Activated naive CD4-positive, alpha-beta T cell treated with anti-CD3 and anti-CD28 coated beads for 36 hours (primary cell): ENCODE data around the gene TTYH3. TPM values are rescaled to one million over a fixed set of nuclear protein-coding genes. Genes with fewer than 3 reads are reported as not detected.
A peak's percentile ranks its signal among the peaks of the same experiment; 100 is the strongest.

Experiments
- CTCF ChIA-PET: fragments of 350-600 bp; sonication (Branson Sonifier 250); formaldehyde crosslinking; loops from one replicate; lab custom pipeline; 2021; ENCODE audit warnings: antibody characterized with exemption; lab: Charles Lee
- DNase-seq: peaks from one replicate; pipeline ENCODE4 v3.0.0-alpha.2; 2020
- H3K27ac Mint-ChIP-seq: one replicate; pipeline ENCODE4 v1.8.0; 2021; ENCODE audit warnings: mild to moderate bottlenecking, mixed read lengths
- H3K27me3 Mint-ChIP-seq: one replicate; pipeline ENCODE4 v1.8.0; 2021; ENCODE audit warnings: low read depth, mixed read lengths
- H3K36me3 Mint-ChIP-seq: one replicate; pipeline ENCODE4 v1.8.0; 2021; ENCODE audit warnings: low read depth, mixed read lengths
- H3K4me1 Mint-ChIP-seq: one replicate; pipeline ENCODE4 v1.8.0; 2021; ENCODE audit warnings: low read depth, mixed read lengths
- H3K4me3 Mint-ChIP-seq: one replicate; pipeline ENCODE4 v1.8.0; 2021; ENCODE audit warnings: mild to moderate bottlenecking, moderate library complexity, mixed read lengths
- H3K9me3 Mint-ChIP-seq: one replicate; pipeline ENCODE4 v1.8.0; 2021; ENCODE audit warnings: mixed read lengths
- intact Hi-C: fragments of 100-400 bp; cut with micrococcal nuclease; formaldehyde crosslinking; loops from one replicate; pipeline ENCODE4 v1.15.1; 2023
- total RNA-seq, 2 experiments: library from RNA; stranded (reverse); gene quantifications; one replicate each; pipeline ENCODE4 v1.2.3, GENCODE V29; 2021

TTYH3 gene
- total RNA-seq, 2 experiments from 2014 or later: 20.7 to 22.6 TPM

DNA sequence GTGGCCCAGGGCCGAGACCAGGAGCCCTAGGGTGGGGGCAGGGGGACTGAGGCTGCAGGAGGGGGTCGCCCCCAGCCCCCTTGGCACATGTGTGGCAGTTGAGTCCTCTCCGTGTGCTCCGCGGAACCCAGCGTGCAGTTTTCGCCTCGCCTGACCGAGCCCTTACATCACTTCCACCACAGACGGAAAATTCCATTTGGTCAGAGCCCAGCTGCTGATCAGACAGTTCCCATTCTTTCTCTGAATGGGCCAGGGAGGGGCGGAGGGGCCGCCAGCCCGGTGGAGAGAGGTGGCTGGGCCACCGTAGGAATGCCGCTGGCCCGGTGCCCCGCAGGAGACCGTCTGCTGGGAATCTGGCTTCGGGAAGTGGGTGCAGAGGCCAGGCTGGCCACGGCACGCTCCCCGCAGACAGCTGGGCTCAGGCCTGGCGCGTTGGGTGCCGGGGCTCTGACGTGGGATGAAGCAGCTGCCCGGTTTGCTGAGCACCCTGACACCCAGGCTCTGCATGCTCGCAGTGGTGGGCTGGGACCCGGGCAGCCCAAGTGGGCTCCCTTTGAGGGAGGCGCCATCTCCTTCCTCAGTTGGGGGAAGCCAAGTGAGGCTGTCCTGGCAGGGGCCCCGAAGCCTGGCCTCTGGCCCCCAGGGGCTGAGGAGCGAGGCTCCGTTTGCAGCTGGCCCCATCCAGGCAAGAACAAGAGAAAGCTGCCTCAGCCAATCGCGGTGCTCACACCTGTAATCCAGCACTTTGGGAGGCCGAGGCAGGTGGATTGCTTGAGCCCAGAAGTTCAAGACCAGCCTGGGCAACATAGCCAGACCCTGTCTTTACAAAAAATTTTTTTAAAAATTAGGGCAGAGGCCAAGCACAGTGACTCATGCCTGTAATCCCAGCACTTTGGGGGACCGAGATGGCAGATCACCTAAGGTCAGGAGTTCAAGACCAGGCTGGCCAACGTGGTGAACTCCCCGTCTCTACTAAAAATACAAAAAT lies 9.9 kb downstream of the TTYH3 start:
- no peaks in the 10 kb centered on the region for H3K9me3 Mint-ChIP-seq
- intact Hi-C loops: no loop called here
- H3K27ac Mint-ChIP-seq: no peak overlapping the region
- CTCF ChIA-PET: no interaction called here
- DNase-seq: no peak
- peaks cover 13% of the 10 kb centered on the region for H3K4me1 Mint-ChIP-seq
- H3K36me3 Mint-ChIP-seq: no peaks in the 10 kb centered on the region
- H3K27me3 Mint-ChIP-seq: no peaks in the 10 kb centered on the region
- H3K4me3 Mint-ChIP-seq: no peak overlapping the region

DNA sequence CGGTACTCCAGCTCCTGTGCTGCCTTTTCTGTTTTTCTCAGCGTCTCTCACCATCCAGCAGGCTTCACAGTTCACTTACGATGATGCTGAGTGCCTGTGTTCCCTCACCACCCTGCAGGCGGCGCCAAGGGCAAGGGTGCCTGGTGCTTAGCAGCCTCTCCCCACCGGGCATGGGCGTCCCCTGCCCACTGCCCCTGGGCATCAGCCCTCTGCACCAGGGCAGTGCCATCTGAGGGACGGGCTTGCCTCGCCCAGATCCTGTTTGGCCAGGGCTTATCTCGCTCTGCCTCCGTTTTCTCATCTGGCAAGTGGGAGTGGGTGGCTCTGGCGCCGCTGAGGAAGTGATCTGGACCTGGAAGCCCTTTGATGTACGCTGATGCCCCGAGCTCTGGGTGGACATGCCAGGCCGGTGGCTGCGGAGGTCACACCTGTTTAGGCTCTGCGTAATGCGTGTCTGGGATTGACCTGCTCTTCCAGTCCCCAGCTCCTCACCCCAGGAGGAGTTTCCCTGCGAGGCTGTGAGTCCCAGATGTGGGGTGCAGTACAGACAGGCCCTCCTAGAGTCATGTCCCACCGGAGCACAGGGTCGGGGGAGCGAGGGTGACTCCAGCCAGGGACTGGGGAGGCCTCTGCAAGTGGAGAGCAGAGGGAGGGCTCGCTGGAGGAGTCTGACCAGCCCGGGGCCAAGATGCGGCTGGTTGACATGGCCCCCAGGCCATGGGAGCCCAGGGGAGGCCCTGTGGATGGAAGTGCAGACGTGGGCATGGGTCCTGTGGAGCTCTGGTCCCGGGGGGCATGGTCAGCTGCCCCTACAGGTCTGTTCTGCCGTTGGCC lies 11.8 kb downstream of the TTYH3 start:
- intact Hi-C loops: no loop called here
- no peak for DNase-seq
- Mint-ChIP-seq H3K9me3 (no peaks in the 10 kb centered on the region), H3K4me1 (peaks cover 13% of the 10 kb centered on the region), H3K4me3 (no peak overlapping the region), H3K27me3 (no peaks in the 10 kb centered on the region), H3K36me3 (no peaks in the 10 kb centered on the region), H3K27ac (no peak overlapping the region)
- CTCF ChIA-PET: interaction anchor here (0.7 to 1.5 kb wide), 5 partner anchors 27 to 202 kb away, joined by 3 to 6 read pairs (median 3); no protein-coding TSS in a partner anchor

DNA sequence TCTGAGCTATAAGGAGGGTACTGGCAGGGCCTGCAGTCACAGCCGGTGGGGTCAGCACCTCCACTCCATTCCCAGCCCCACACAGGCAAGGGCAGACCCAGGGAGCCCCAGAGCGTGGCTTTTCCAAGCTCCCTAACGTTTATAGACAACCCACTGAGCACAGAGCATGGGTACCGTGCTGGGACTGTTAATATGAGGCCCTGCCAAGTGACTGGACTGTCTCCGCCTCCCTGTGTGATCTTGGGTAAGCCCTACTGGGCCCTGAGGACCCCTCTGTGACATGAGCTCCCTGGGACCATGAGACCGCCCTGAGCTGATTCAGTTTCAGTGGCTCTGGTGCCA lies 12.4 kb downstream of the TTYH3 start:
- CTCF ChIA-PET: interaction anchor here (1.0 to 1.5 kb wide), 3 partner anchors 27 to 176 kb away, joined by 3 to 6 read pairs (median 3); no protein-coding TSS in a partner anchor
- Mint-ChIP-seq H3K9me3 (no peaks in the 10 kb centered on the region), H3K4me1 (peaks cover 13% of the 10 kb centered on the region), H3K4me3 (no peak overlapping the region), H3K27ac (no peak overlapping the region), H3K36me3 (no peaks in the 10 kb centered on the region), H3K27me3 (no peaks in the 10 kb centered on the region)
- no peak for DNase-seq
- intact Hi-C loops: no loop called here

DNA sequence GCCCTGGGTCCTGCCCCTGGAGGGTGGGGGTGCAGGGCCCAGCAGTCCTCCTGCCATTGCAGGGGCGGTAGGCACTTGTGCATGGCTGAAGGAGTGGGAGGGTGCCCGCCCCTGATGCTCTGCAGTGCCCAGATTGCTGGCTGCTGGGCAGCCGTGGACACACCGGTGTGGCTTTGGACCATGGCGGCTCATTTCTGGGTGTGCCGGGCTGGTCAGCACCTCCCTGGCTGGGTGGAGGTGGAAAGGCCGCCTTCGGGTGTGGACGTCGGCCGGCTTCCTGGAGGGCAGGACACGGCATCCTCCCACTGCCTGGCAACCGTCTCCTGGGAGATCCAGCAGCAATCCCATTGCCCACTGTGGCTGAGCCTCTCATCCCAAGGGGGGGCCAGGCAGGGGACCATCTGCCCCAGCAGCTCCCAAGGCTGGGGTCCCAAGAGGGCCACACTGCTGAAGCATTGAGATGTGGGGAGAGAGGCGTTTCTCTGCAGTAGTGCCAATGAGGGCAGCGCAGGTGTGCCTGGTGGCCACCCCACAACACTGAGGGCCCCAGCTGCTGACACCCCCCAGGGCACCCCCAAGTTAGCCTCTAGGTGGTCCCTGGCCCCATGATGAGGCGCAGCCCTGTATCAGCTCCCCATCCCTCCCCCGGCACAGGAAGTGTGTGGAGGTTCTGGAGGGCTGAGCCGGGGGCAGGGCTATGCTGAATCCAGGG lies 12.9 kb downstream of the TTYH3 start:
- no peak overlapping the region for H3K4me3 Mint-ChIP-seq
- DNase-seq: peak; percentile 22
- H3K36me3 Mint-ChIP-seq: no peaks in the 10 kb centered on the region
- no peaks in the 10 kb centered on the region for H3K9me3 Mint-ChIP-seq
- intact Hi-C loops: no loop called here
- no peaks in the 10 kb centered on the region for H3K27me3 Mint-ChIP-seq
- CTCF ChIA-PET: interaction anchor here (1.0 to 1.5 kb wide), 3 partner anchors 26 to 176 kb away, joined by 3 to 6 read pairs (median 3); no protein-coding TSS in a partner anchor
- H3K4me1 Mint-ChIP-seq: peaks cover 13% of the 10 kb centered on the region
- H3K27ac Mint-ChIP-seq: peak overlapping the region; percentile 30

DNA sequence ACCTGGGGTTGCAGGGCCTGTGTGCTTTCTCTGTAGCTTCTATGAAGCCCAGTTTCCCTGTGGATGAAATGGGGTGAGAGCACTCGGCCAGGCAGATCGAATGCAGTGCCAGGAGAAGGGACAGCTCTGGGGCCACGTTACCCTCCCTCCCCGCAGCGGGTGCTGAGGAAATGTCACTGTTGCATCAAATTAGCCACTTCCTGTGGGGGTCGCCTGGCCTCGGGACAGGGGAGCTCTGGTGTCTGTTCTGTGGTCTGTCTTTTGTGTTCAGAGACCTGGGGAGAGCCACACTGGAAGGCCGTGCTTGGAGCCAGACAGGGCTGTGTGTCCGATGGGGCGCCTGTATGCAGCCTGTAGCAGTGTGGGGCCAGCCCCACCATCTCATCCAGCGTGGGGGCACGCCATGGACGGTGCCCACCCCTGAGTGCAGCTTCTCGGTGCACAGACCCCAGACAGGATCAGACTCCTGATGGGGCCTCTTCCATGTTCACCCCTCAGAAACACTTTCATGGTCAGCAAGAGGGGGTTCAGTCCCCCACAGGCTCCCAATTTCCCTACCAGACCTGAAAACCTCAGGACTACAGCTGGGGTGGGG lies 13.6 kb downstream of the TTYH3 start:
- peak; percentile 45 for DNase-seq
- no peaks in the 10 kb centered on the region for H3K27me3 Mint-ChIP-seq
- peak overlapping the region; percentile 30 for H3K27ac Mint-ChIP-seq
- H3K9me3 Mint-ChIP-seq: no peaks in the 10 kb centered on the region
- no peak overlapping the region for H3K4me3 Mint-ChIP-seq
- H3K4me1 Mint-ChIP-seq: peaks cover 13% of the 10 kb centered on the region
- intact Hi-C loops: no loop called here
- CTCF ChIA-PET: interaction anchor here (1.5 kb wide), 1 partner anchor 64 kb away, joined by 3 read pairs; no protein-coding TSS in a partner anchor
- H3K36me3 Mint-ChIP-seq: no peaks in the 10 kb centered on the region

DNA sequence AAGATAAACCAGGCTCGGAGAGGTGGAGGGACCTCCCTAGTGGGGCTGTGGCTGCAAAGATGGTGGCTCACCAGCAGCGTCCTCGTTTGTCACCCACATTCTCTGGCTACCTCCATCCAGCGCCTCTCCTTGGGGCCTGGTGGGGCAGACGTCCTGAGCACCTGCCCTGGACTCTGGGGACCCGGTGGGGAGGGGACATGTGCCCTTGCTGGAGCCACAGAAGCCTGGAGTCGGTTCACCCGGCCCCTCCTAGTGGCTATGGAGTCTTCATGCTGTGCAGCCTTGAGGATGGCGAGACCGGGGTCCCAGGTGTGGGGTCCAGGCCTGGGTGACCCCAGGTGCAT lies 14.5 kb downstream of the TTYH3 start:
- Mint-ChIP-seq H3K27ac (no peak overlapping the region), H3K27me3 (no peaks in the 10 kb centered on the region), H3K4me3 (no peak overlapping the region), H3K36me3 (no peaks in the 10 kb centered on the region), H3K4me1 (peaks cover 13% of the 10 kb centered on the region), H3K9me3 (no peaks in the 10 kb centered on the region)
- DNase-seq: no peak
- intact Hi-C loops: no loop called here
- CTCF ChIA-PET: no interaction called here

DNA sequence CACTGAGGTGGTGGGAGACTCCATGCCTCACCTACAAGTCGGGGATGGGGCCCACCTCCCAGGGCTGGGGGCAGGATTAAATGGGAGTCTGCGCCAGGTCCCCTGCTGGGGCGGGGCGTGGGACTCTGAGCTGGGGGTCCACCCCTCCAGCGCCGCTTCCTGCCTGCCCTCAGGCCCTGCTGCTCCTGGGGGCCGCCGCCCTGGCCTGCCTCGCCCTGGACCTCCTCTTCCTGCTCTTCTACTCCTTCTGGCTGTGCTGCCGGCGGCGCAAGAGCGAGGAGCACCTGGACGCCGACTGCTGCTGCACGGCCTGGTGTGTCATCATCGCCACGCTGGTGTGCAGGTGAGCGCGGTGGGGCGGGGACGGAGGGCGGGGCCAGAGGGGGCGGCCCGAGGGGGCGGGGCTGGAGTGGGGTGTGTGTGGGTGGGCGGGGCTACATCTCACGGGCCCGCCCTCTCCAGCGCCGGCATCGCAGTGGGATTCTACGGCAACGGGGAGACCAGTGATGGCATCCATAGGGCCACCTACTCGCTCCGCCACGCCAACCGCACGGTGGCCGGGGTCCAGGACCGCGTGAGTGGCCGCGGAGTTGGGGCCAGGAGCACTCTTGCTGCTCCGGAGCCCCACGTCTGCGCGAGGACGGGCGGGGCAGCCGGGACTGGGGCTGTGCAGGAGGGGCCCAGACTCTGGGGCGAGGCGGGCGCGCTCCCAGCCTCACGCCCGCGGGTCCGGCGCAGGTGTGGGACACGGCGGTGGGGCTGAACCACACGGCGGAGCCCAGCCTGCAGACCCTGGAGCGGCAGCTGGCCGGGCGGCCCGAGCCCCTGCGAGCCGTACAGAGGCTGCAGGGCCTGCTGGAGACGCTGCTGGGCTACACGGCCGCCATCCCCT lies 15.1 kb downstream of the TTYH3 start:
- Mint-ChIP-seq H3K27ac (no peak overlapping the region), H3K9me3 (no peaks in the 10 kb centered on the region), H3K36me3 (no peaks in the 10 kb centered on the region), H3K4me1 (peaks cover 13% of the 10 kb centered on the region), H3K4me3 (no peak overlapping the region), H3K27me3 (no peaks in the 10 kb centered on the region)
- intact Hi-C loops: no loop called here
- no peak for DNase-seq
- CTCF ChIA-PET: no interaction called here

DNA sequence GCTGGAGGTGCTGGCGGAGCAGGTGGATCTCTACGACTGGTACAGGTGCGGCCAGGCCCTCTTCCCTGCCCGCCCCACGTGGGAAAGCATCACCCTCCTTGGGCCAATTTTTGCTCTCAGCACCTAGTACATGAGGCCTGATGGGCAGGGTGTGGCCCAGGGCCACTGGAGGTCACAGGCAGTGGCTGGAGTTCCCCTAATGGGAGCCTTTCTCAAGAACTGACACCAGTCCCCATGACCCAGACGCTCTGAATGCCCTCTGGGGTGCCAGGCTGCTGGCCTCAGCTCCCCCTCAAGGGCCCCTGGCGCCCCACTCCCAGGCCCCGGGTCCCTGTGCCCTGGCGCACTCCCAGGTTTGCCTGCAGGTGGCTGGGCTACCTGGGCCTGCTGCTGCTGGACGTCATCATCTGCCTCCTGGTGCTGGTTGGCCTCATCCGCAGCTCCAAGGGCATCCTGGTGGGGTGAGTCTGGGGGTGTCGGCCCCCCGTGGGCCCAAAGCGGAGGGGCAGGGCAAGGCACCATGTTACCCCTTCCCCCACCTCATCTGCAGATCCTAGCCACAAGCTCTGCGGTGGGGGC lies 15.9 kb downstream of the TTYH3 start:
- H3K27ac Mint-ChIP-seq: no peak overlapping the region
- H3K9me3 Mint-ChIP-seq: no peaks in the 10 kb centered on the region
- intact Hi-C loops: no loop called here
- no peaks in the 10 kb centered on the region for H3K36me3 Mint-ChIP-seq
- H3K4me3 Mint-ChIP-seq: no peak overlapping the region
- CTCF ChIA-PET: interaction anchor here (0.6 kb wide), 1 partner anchor 166 kb away, joined by 3 read pairs; no protein-coding TSS in a partner anchor
- no peak for DNase-seq
- H3K27me3 Mint-ChIP-seq: no peaks in the 10 kb centered on the region
- H3K4me1 Mint-ChIP-seq: peaks cover 13% of the 10 kb centered on the region

DNA sequence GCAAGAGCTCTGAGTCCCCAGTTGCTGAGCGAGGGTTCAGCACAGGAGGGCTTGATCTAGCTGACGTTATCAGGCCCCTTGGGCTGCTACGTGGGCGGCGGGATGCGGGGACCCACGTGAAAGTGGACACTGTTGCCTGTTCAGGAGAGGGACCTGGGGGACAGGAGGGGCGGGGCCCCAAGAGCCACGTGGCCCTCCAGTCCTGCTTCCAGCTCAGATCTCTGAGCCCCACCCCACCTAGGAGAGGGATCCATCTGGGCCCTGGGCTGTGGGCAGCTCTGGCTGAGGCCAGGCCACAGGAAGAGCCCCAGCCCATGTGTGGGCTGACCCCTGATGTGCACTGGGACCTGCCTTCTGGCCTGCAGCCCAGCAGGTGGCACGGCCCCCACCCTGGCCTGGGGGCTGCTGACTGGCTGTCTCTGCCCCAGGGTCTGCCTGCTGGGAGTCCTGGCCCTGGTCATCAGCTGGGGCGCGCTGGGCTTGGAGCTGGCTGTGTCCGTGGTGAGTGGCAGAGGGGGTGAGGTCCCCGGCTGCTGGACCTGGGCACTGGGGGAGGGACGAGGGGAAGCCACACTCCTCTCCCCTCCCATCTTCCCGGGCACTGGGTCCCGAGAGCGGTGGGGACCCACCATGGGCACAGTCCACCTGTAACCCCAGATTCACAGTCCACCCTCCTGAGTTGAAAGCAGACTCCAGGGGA lies 17.5 kb downstream of the TTYH3 start:
- H3K9me3 Mint-ChIP-seq: no peaks in the 10 kb centered on the region
- peaks cover 13% of the 10 kb centered on the region for H3K4me1 Mint-ChIP-seq
- intact Hi-C loops: no loop called here
- CTCF ChIA-PET: interaction anchor here (0.6 kb wide), 1 partner anchor 232 kb away, joined by 4 read pairs; no protein-coding TSS in a partner anchor
- no peak for DNase-seq
- H3K27me3 Mint-ChIP-seq: no peaks in the 10 kb centered on the region
- H3K4me3 Mint-ChIP-seq: no peak overlapping the region
- H3K36me3 Mint-ChIP-seq: no peaks in the 10 kb centered on the region
- no peak overlapping the region for H3K27ac Mint-ChIP-seq

DNA sequence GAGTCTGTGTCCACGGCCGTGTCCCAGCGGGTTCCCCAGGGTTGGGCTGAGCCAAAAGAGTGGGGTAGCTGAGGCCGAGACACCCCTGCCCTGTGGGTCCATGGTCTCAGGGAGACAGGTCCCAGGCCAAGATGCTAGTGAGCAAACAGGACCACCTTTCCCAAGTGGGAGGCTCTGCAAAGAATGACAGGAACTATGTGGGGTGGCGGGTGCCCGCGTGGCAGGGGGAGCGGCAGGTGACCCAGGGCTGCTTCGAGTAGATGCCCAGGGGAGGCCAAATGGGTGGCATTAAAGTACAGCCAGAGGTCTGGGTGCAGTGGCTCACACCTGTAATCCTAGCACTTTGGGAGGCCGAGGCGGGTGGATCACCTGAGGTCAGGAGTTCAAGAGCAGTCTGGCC lies 18.2 kb downstream of the TTYH3 start:
- intact Hi-C loops: no loop called here
- Mint-ChIP-seq H3K4me3 (no peak overlapping the region), H3K27ac (no peak overlapping the region), H3K4me1 (peaks cover 6% of the 10 kb centered on the region), H3K27me3 (no peaks in the 10 kb centered on the region), H3K36me3 (no peaks in the 10 kb centered on the region), H3K9me3 (no peaks in the 10 kb centered on the region)
- CTCF ChIA-PET: interaction anchor here (0.5 kb wide), 1 partner anchor 667 kb away, joined by 3 read pairs; no protein-coding TSS in a partner anchor
- no peak for DNase-seq
